HEK293 (cell line): ENCODE results near the gene MBNL3.

Source experiments
- CTCF ChIA-PET: fragments of 350-600 bp; formaldehyde crosslinking; extraction: SDS; loops from one replicate; lab custom pipeline; 2021; ENCODE audit warnings: antibody characterized with exemption; lab: Yijun Ruan, JAX
- POLR2A ChIA-PET: fragments of 300-600 bp; formaldehyde crosslinking; extraction: SDS; loops from one replicate; lab custom pipeline; 2020; ENCODE audit warnings: antibody characterized with exemption, inconsistent platforms; lab: Yijun Ruan, JAX
- H3K27ac ChIP-seq: fragments of 200-500 bp; sonication (Bioruptor generic); 2 replicates; pipeline ENCODE4 v1.5.1; 2014; ENCODE audit warnings: low read depth, low read length, control low read depth, inconsistent platforms; ENCODE audit errors: extremely low read depth
- H3K36me3 ChIP-seq, 2 experiments: fragments of 200-500 bp in 1 of 2; sonication (Bioruptor generic) in 1 of 2; 1 replicate in 1 of 2; 2 replicates in 1 of 2; pipeline ENCODE4 v1.5.1; 2014 to 2017; ENCODE audit warnings: inconsistent platforms in 2 of 2, low read length in 2 of 2; ENCODE audit not compliant: control insufficient read depth in 2 of 2, insufficient read depth in 1 of 2
- H3K4me1 ChIP-seq: fragments of 200-500 bp; sonication (Bioruptor generic); 2 replicates; pipeline ENCODE4 v1.5.1; 2014; ENCODE audit warnings: mild to moderate bottlenecking, low read length, inconsistent platforms; ENCODE audit not compliant: control insufficient read depth, insufficient read depth
- H3K4me3 ChIP-seq: 2 replicates; pipeline ENCODE4 v1.5.1; 2011; ENCODE audit warnings: low read depth, mild to moderate bottlenecking, control low read depth, low read length, moderate library complexity
- H3K9me3 ChIP-seq: fragments of 200-500 bp; sonication (Bioruptor generic); 2 replicates; pipeline ENCODE4 v1.5.1; 2014; ENCODE audit warnings: low read depth, low read length, inconsistent platforms; ENCODE audit not compliant: control insufficient read depth, insufficient read depth
- ATF2 ChIP-seq: fragments of 450-650 bp; formaldehyde crosslinking; IDR thresholded peaks from 2 replicates; pipeline ENCODE4 v1.5.1; 2016; ENCODE audit warnings: missing biosample characterization, missing genetic modification characterization, low read depth
- EGR2 ChIP-seq: fragments of 450-650 bp; formaldehyde crosslinking; IDR thresholded peaks from 2 replicates; pipeline ENCODE4 v1.5.1; 2016; ENCODE audit warnings: low read depth, missing biosample characterization, missing genetic modification characterization
- GLI2 ChIP-seq: fragments of 450-650 bp; formaldehyde crosslinking; IDR thresholded peaks from 2 replicates; pipeline ENCODE4; 2017; ENCODE audit warnings: missing biosample characterization, missing genetic modification characterization, low read depth, borderline replicate concordance
- KLF16 ChIP-seq: fragments of 450-650 bp; formaldehyde crosslinking; IDR thresholded peaks from 2 replicates; pipeline ENCODE4 v1.5.1; 2017; ENCODE audit warnings: missing biosample characterization, missing genetic modification characterization
- KLF7 ChIP-seq: fragments of 450-650 bp; formaldehyde crosslinking; IDR thresholded peaks from 2 replicates; pipeline ENCODE4 v1.5.1; 2016; ENCODE audit warnings: missing biosample characterization, missing genetic modification characterization, borderline replicate concordance
- OSR2 ChIP-seq: fragments of 450-650 bp; formaldehyde crosslinking; IDR thresholded peaks from 2 replicates; pipeline ENCODE4 v1.5.1; 2016; ENCODE audit warnings: missing biosample characterization, missing genetic modification characterization
- OVOL3 ChIP-seq: fragments of 450-650 bp; formaldehyde crosslinking; IDR thresholded peaks from 2 replicates; pipeline ENCODE4 v1.5.1; 2016; ENCODE audit warnings: missing biosample characterization, missing genetic modification characterization
- PRDM10 ChIP-seq: fragments of 450-650 bp; formaldehyde crosslinking; IDR thresholded peaks from 2 replicates; pipeline ENCODE4 v1.5.1; 2016; ENCODE audit warnings: missing biosample characterization, missing genetic modification characterization
- YY1 ChIP-seq: fragments of 450-650 bp; formaldehyde crosslinking; IDR thresholded peaks from 2 replicates; pipeline ENCODE4 v1.5.1; 2018; ENCODE audit warnings: missing biosample characterization, missing genetic modification characterization
- ZBTB6 ChIP-seq: fragments of 450-650 bp; formaldehyde crosslinking; IDR thresholded peaks from 2 replicates; pipeline ENCODE4 v1.5.1; 2017; ENCODE audit warnings: missing biosample characterization, missing genetic modification characterization
- ZNF146 ChIP-seq: fragments of 450-650 bp; formaldehyde crosslinking; IDR thresholded peaks from 2 replicates; pipeline ENCODE4 v1.5.1; 2016; ENCODE audit warnings: missing biosample characterization, missing genetic modification characterization
- ZNF16 ChIP-seq: fragments of 450-650 bp; formaldehyde crosslinking; IDR thresholded peaks from 2 replicates; pipeline ENCODE4 v1.5.1; 2016; ENCODE audit warnings: low read depth, missing biosample characterization, missing genetic modification characterization
- ZNF211 ChIP-seq: fragments of 450-650 bp; formaldehyde crosslinking; IDR thresholded peaks from 2 replicates; pipeline ENCODE4 v1.5.1; 2016; ENCODE audit warnings: low read depth, missing biosample characterization, missing genetic modification characterization
- ZNF221 ChIP-seq: fragments of 450-650 bp; formaldehyde crosslinking; IDR thresholded peaks from 2 replicates; pipeline ENCODE4 v1.5.1; 2017; ENCODE audit warnings: missing biosample characterization, missing genetic modification characterization, borderline replicate concordance
- ZNF341 ChIP-seq: fragments of 450-650 bp; formaldehyde crosslinking; IDR thresholded peaks from 2 replicates; pipeline ENCODE4; 2016; ENCODE audit warnings: low read depth, missing biosample characterization, missing genetic modification characterization
- ZNF518A ChIP-seq: fragments of 450-650 bp; formaldehyde crosslinking; conservative IDR thresholded peaks from 2 replicates; pipeline ENCODE4 v1.5.1; 2016; ENCODE audit warnings: low read depth, missing biosample characterization, missing genetic modification characterization
- TF ChIP-seq, protein P1 (sequence below): fragments of 450-650 bp; formaldehyde crosslinking; IDR thresholded peaks from 2 replicates; pipeline ENCODE4 v1.5.1; 2016; ENCODE audit warnings: missing biosample characterization, missing genetic modification characterization, low read depth

Gene MBNL3

GRCh38 chrX:132497432-132497831 is 8.6 kb upstream of the MBNL3 start:
- H3K36me3 ChIP-seq, result no peaks in the 10 kb centered on the region
- TF ChIP-seq ZNF211 (tag by site-specific recombination) (no peak), ZNF341 (no peak), ATF2 (tag by site-specific recombination) (no peak), EGR2 (tag by site-specific recombination) (no peak), ZNF146 (tag by site-specific recombination) (no peak), KLF7 (no peak), KLF16 (tag by site-specific recombination) (no peak), OVOL3 (tag by site-specific recombination) (no peak)
- TF ChIP-seq, protein P1, sequence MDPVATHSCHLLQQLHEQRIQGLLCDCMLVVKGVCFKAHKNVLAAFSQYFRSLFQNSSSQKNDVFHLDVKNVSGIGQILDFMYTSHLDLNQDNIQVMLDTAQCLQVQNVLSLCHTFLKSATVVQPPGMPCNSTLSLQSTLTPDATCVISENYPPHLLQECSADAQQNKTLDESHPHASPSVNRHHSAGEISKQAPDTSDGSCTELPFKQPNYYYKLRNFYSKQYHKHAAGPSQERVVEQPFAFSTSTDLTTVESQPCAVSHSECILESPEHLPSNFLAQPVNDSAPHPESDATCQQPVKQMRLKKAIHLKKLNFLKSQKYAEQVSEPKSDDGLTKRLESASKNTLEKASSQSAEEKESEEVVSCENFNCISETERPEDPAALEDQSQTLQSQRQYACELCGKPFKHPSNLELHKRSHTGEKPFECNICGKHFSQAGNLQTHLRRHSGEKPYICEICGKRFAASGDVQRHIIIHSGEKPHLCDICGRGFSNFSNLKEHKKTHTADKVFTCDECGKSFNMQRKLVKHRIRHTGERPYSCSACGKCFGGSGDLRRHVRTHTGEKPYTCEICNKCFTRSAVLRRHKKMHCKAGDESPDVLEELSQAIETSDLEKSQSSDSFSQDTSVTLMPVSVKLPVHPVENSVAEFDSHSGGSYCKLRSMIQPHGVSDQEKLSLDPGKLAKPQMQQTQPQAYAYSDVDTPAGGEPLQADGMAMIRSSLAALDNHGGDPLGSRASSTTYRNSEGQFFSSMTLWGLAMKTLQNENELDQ (tag by site-specific recombination), result no peak
- TF ChIP-seq, all 188 proteins: peak for 0
- Histone ChIP-seq H3K9me3 (no peaks in the 10 kb centered on the region), H3K4me3 (no peak overlapping the region), H3K27ac (no peak overlapping the region), H3K4me1 (no peaks in the 10 kb centered on the region)
- ChIA-PET POLR2A (no interaction called here), CTCF (interaction anchor here (0.5 to 1.5 kb wide), 4 partner anchors 115 to 419 kb away, joined by 3 to 5 read pairs (median 4); no protein-coding TSS in a partner anchor)

DNA sequence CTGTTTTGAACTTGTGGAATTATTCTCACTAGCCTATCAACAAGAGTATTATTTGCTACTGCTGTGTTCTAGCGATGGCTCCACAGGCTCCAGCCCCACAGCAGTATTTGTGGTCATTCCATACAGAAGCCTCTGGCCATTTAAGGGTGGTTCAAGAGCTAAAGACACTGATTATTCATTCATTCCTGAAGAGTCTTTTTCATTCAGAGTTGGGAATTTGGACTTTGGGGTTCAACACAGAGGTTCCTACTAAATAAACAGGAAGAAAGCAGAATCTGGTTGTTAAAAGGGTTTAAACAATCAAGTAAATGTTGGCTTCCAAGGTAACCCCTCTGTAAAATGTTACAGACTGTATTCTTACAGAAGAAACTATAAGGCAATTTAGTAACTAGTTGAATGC is 4.3 kb upstream of the MBNL3 start:
- Histone ChIP-seq H3K27ac (no peak overlapping the region), H3K36me3 (no peaks in the 10 kb centered on the region), H3K4me1 (no peaks in the 10 kb centered on the region), H3K4me3 (no peak overlapping the region), H3K9me3 (no peaks in the 10 kb centered on the region)
- TF ChIP-seq ZNF221, result no peak
- no peak for TF ChIP-seq ZNF518A (tag by site-specific recombination)
- TF ChIP-seq OSR2 (tag by site-specific recombination), result no peak
- TF ChIP-seq ZBTB6 (tag by site-specific recombination), result no peak
- no peak for TF ChIP-seq GLI2 (tag by site-specific recombination)
- no peak for TF ChIP-seq ZNF16
- no peak for TF ChIP-seq PRDM10 (tag by site-specific recombination)
- TF ChIP-seq YY1 (tag by site-specific recombination), result no peak
- ChIA-PET CTCF (no interaction called here), POLR2A (no interaction called here)
